Caco-2 (cell line): ENCODE results near the gene LCN9. TPM values are rescaled to one million over a fixed set of nuclear protein-coding genes. Genes with fewer than 3 reads are reported as not detected.

ENCODE experiments used
- BruUV-seq: library from RNA; stranded (reverse); fragments of 400-500 nt; replicated peaks from 2 replicates; lab custom pipeline; 2021; lab: Mats Ljungman, UMichigan
- CTCF ChIA-PET: fragments of 300-600 bp; sonication (Branson Sonifier 250); formaldehyde crosslinking; loops from one replicate; lab custom pipeline; 2022; ENCODE audit warnings: antibody characterized with exemption; lab: Charles Lee
- POLR2A ChIA-PET: fragments of 300-600 bp; sonication (Branson Sonifier 250); formaldehyde crosslinking; loops from one replicate; lab custom pipeline; 2022; ENCODE audit warnings: antibody characterized with exemption; lab: Charles Lee
- DNase-seq, 2 experiments: peaks; one replicate each; pipeline versions ENCODE4 v3.0.0 to v3.0.0-alpha.2; 2020 to 2022
- H3K27me3 ChIP-seq: replicated peaks from 2 replicates; pipeline ENCODE4 v1.6.0; 2011; ENCODE audit warnings: low read length; ENCODE audit not compliant: control insufficient read depth, insufficient read depth
- H3K36me3 ChIP-seq: 2 replicates; pipeline ENCODE4 v1.5.1; 2011; ENCODE audit warnings: low read length; ENCODE audit not compliant: control insufficient read depth, insufficient read depth
- H3K4me1 ChIP-seq: fragments of 250-450 bp; sonication (Bioruptor Pico); 2 replicates; pipeline ENCODE4 v1.5.1; 2020; ENCODE audit warnings: mild to moderate bottlenecking
- H3K4me3 ChIP-seq: 2 replicates; pipeline ENCODE4 v1.5.1; 2011; ENCODE audit warnings: low read depth, mild to moderate bottlenecking, control low read depth, low read length
- H3K9me3 ChIP-seq: fragments of 250-450 bp; sonication (Bioruptor Pico); 2 replicates; pipeline ENCODE4 v1.5.1; 2020; ENCODE audit warnings: mild to moderate bottlenecking, moderate library complexity
- H3K27ac Mint-ChIP-seq: one replicate; pipeline ENCODE4 v1.8.0; 2022; ENCODE audit warnings: mixed read lengths; ENCODE audit not compliant: unreplicated experiment
- H3K27me3 Mint-ChIP-seq: one replicate; pipeline ENCODE4 v1.8.0; 2022; ENCODE audit warnings: mixed read lengths; ENCODE audit not compliant: insufficient read depth, unreplicated experiment
- H3K36me3 Mint-ChIP-seq: one replicate; pipeline ENCODE4 v1.8.0; 2022; ENCODE audit warnings: mild to moderate bottlenecking, mixed read lengths; ENCODE audit not compliant: insufficient read depth, unreplicated experiment
- H3K4me1 Mint-ChIP-seq: one replicate; pipeline ENCODE4 v1.8.0; 2022; ENCODE audit warnings: low read depth, mixed read lengths; ENCODE audit not compliant: unreplicated experiment
- H3K4me3 Mint-ChIP-seq: one replicate; pipeline ENCODE4 v1.8.0; 2022; ENCODE audit warnings: mild to moderate bottlenecking, moderate library complexity, mixed read lengths; ENCODE audit not compliant: unreplicated experiment
- H3K9me3 Mint-ChIP-seq: one replicate; pipeline ENCODE4 v1.8.0; 2022; ENCODE audit warnings: mixed read lengths; ENCODE audit not compliant: unreplicated experiment
- CTCF ChIP-seq, 2 experiments: fragments of 200-600 bp in 1 of 2; IDR thresholded peaks; 1 replicate in 1 of 2; 2 replicates in 1 of 2; pipeline versions ENCODE4 v1.5.1 to v1.8.0; 2011 to 2022; ENCODE audit warnings: antibody characterized with exemption in 1 of 2, control low read depth in 1 of 2, inconsistent platforms in 1 of 2, low read depth in 1 of 2, low read length in 1 of 2, mild to moderate bottlenecking in 1 of 2, moderate library complexity in 1 of 2; ENCODE audit not compliant: insufficient read depth in 1 of 2, severe bottlenecking in 1 of 2, unreplicated experiment in 1 of 2
- intact Hi-C: fragments of 100-400 bp; cut with micrococcal nuclease; formaldehyde crosslinking; loops from one replicate; pipeline ENCODE4 v1.10.0; 2022; ENCODE audit not compliant: unreplicated experiment
- total RNA-seq: library from RNA; stranded (reverse); gene quantifications from 2 replicates; pipeline ENCODE4 v1.2.3, GENCODE V29; 2022

The LCN9 gene
- total RNA-seq, 1 experiment from 2014 or later = not detected

GRCh38 chr9:135673941-135674340 lies 10.8 kb downstream of the LCN9 start:
- Mint-ChIP-seq H3K4me1 (no peaks in the 10 kb centered on the region), H3K27me3 (no peaks in the 10 kb centered on the region), H3K36me3 (no peaks in the 10 kb centered on the region), H3K27ac (no peak overlapping the region), H3K9me3 (peaks cover 3% of the 10 kb centered on the region), H3K4me3 (no peak overlapping the region)
- no peaks in the 10 kb centered on the region for H3K27me3 ChIP-seq
- H3K9me3 ChIP-seq = no peaks in the 10 kb centered on the region
- DNase-seq = no peak
- intact Hi-C loops = no loop called here
- no TSS peak for BruUV-seq
- ChIA-PET POLR2A (no interaction called here), CTCF (interaction anchor here (0.6 kb wide), 1 partner anchor 674 kb away, joined by 3 read pairs; no protein-coding TSS in a partner anchor)
- no peaks in the 10 kb centered on the region for H3K4me1 ChIP-seq
- H3K4me3 ChIP-seq = no peak overlapping the region
- no peaks in the 10 kb centered on the region for H3K36me3 ChIP-seq
- no peak for TF ChIP-seq CTCF (IDR thresholded peaks at IDR 0.05; ENCODE audit: insufficient read depth in 1 of 2, low read depth in 1 of 2, low read length in 1 of 2, severe bottlenecking in 1 of 2, unreplicated experiment in 1 of 2)

DNA sequence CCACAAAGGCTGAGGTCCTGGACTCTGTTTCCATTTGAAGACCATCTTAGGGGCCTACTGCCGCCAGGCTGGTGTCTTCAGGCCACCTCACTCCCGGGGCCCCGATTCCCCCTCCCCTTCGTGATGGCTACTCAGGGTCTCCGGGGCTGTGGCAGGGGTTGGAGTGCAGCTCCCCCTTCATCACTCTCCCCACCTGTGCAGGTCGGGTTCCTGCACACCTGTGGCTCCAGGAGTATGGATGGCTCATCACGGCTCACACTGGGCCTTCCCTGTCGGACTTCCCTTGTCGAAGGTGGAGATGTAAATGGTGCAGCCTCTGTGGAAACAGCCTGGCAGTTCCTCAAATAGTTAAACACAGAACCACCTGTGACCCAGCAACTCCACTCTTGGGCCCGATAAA lies 11.9 kb downstream of the LCN9 start:
- H3K9me3 Mint-ChIP-seq = no peaks in the 10 kb centered on the region
- no peak for DNase-seq
- intact Hi-C loops = no loop called here
- Histone ChIP-seq H3K4me3 (no peak overlapping the region), H3K4me1 (no peaks in the 10 kb centered on the region), H3K9me3 (no peaks in the 10 kb centered on the region), H3K27me3 (no peaks in the 10 kb centered on the region), H3K36me3 (no peaks in the 10 kb centered on the region)
- H3K4me1 Mint-ChIP-seq = no peaks in the 10 kb centered on the region
- no peak overlapping the region for H3K27ac Mint-ChIP-seq
- H3K4me3 Mint-ChIP-seq = no peak overlapping the region
- BruUV-seq = no TSS peak
- ChIA-PET CTCF (no interaction called here), POLR2A (no interaction called here)
- no peaks in the 10 kb centered on the region for H3K27me3 Mint-ChIP-seq
- no peaks in the 10 kb centered on the region for H3K36me3 Mint-ChIP-seq
- no peak for TF ChIP-seq CTCF (IDR thresholded peaks at IDR 0.05; ENCODE audit: insufficient read depth in 1 of 2, low read depth in 1 of 2, low read length in 1 of 2, severe bottlenecking in 1 of 2, unreplicated experiment in 1 of 2)

DNA sequence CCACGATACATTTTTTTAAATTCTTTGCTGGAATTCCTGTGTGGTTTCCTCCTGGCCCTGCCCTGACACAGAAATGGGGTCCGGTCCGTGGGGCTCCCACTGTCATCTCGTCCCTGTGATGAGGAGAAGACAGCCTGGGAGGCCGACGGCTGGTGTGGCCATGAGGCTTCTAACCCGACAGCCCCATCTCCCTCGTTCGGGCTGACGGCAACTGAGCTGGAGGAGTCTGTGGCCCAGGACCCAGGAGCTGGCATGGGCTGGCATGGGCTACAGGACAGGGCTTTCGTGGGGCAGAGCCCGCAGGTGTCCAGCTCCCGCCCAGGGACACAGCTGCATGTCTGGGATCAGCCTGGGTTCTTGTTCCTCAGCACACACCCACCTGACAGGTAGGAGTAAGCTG lies 13.8 kb downstream of the LCN9 start:
- Mint-ChIP-seq H3K36me3 (no peaks in the 10 kb centered on the region), H3K27me3 (peaks cover 2% of the 10 kb centered on the region), H3K27ac (no peak overlapping the region), H3K9me3 (no peaks in the 10 kb centered on the region), H3K4me1 (no peaks in the 10 kb centered on the region), H3K4me3 (no peak overlapping the region)
- H3K36me3 ChIP-seq = no peaks in the 10 kb centered on the region
- DNase-seq = no peak
- BruUV-seq = no TSS peak
- no peak for TF ChIP-seq CTCF (IDR thresholded peaks at IDR 0.05; ENCODE audit: insufficient read depth in 1 of 2, low read depth in 1 of 2, low read length in 1 of 2, severe bottlenecking in 1 of 2, unreplicated experiment in 1 of 2)
- H3K4me1 ChIP-seq = no peaks in the 10 kb centered on the region
- H3K4me3 ChIP-seq = no peak overlapping the region
- H3K9me3 ChIP-seq = no peaks in the 10 kb centered on the region
- POLR2A ChIA-PET = no interaction called here
- H3K27me3 ChIP-seq = no peaks in the 10 kb centered on the region
- CTCF ChIA-PET = no interaction called here
- intact Hi-C loops = no loop called here
